Measurements from ENCODE around the gene ZP1. TPM values are rescaled to one million over a fixed set of nuclear protein-coding genes. Genes with fewer than 3 reads are reported as not detected.

The ZP1 gene
- total and polyA plus RNA-seq, 2 of the 13 experiments (the other 11 are each of a cell fraction or from before 2014, with no cell fraction given): 0.16 TPM; not detected in 1

- TF ChIP-seq RNF219 (CRISPR knock-in tag; IDR thresholded peaks at IDR 0.05) (no peak), ZNF24 (IDR thresholded peaks at IDR 0.05) (no peak), ZNF75D (CRISPR knock-in tag; IDR thresholded peaks at IDR 0.05; ENCODE audit: borderline replicate concordance) (no peak), ZBTB14 (CRISPR knock-in tag; IDR thresholded peaks at IDR 0.05) (no peak), TARDBP (CRISPR knock-in tag; IDR thresholded peaks at IDR 0.05) (0 out of 2 replicates have a peak, but pooled peaks have one; percentile 8), ZNF281 (CRISPR knock-in tag; IDR thresholded peaks at IDR 0.05; ENCODE audit: borderline replicate concordance) (peak; percentile 16; the same call in 1 of the 2 replicates), ZXDC (CRISPR knock-in tag; IDR thresholded peaks at IDR 0.05) (no peak), ZBTB37 (CRISPR knock-in tag; IDR thresholded peaks at IDR 0.05) (no peak), NR2C2 (CRISPR knock-in tag; IDR thresholded peaks at IDR 0.05; ENCODE audit: borderline replicate concordance) (peak; percentile 72), ZNF589 (CRISPR knock-in tag; conservative IDR thresholded peaks at IDR 0.05) (0 out of 2 replicates have a peak, but pooled peaks have one; percentile 36), HNRNPK (IDR thresholded peaks at IDR 0.05; ENCODE audit: low read depth, low read length, poor library complexity, severe bottlenecking) (no peak), TRIM24 (CRISPR knock-in tag; IDR thresholded peaks at IDR 0.05) (no peak), ZNF20 (CRISPR knock-in tag; IDR thresholded peaks at IDR 0.05) (no peak), TFE3 (CRISPR knock-in tag; IDR thresholded peaks at IDR 0.05) (peak; percentile 68), ZNF772 (CRISPR knock-in tag; IDR thresholded peaks at IDR 0.05) (peak; percentile 84)
These were observed 39.0 kb downstream of the ZP1 start, which contains the start of gene PRPF19 (continued) for GRCh38 chr11:60906132-60906972.
